Anterior cingulate cortex (tissue), 58 donors: ENCODE measurements around the gene FRMD4A.
A peak's percentile ranks its signal among the peaks of the same experiment; 100 is the strongest.

Experiments used
- DNase-seq, 58 donors: peaks; one replicate each; lab custom pipeline; 2025; lab: John Stamatoyannopoulos, UW

FRMD4A gene

DNA sequence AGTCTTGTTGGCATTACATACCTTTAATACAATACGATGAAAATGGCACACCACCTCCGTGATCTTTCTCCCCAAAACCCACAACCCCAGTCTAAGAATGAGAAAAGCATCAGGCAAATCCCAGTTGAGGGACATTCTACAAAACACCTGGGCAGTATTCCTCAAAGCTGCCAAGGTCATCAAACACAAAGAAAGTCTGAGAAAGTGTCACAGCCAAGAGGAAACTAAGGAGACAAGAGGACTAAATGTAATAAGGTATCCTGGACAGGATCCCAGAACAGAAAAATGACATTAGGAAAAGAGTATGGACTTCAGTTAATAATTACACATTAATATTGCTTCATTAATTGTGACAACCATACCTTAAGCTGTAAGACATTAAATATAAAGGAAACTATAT, 14.5 kb upstream of the FRMD4A start:
- no peak for DNase-seq

- DNase-seq: no peak
These were observed 9.5 kb upstream of the FRMD4A start for GRCh38 chr10:14340051-14340744.

- DNase-seq: no peak
These were observed 6.0 kb upstream of the FRMD4A start for GRCh38 chr10:14336736-14337135.

GRCh38 chr10:14334771-14335170, 4.0 kb upstream of the FRMD4A start:
- no peak for DNase-seq

DNA sequence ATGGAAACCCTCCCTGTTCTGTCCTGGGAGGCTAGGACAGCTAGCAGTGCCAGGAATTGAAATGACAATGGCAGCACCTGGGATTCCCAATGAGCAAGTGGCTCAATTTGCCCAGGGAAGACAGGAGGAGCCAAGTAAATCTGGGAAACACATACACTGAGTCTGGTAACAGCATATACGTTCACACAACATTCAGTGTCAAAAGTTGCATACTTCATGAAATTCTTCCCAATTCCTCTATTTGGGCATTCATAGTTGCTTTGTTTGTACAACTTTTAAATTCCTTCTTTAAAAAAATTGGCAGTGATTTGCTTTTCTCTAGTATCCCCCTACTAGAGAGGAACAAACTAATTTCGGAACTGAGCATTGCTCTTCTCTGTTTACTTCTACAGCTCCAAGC, 2.9 kb upstream of the FRMD4A start:
- no peak for DNase-seq

DNA sequence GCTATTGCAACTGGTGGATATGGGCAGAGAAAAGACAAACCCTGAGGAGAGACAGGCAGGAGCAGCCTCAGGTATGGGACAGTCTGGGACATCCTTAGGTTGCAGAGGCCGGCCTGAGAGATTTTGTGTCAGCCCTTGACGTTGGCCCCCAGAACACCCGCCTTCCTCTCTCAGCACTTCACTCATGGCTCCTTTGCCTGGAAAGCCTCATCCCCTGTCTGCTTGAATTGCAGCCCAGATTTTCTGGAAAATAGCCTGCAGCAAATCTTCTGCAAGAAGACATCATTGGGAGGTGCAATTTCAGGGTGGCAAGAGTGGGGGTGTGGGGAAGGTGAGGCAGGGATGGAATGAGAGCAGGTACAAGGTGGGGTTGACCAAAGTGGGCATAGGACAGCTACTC, 2.2 kb upstream of the FRMD4A start:
- DNase-seq: no peak

GRCh38 chr10:14329746-14330173, 964 bp downstream of the FRMD4A start:
- peak in 25 of 58 donors; percentile 3 to 63 (median 26) for DNase-seq

GRCh38 chr10:14328881-14329672, 1.6 kb downstream of the FRMD4A start:
- no peak for DNase-seq

GRCh38 chr10:14327527-14327926, 3.2 kb downstream of the FRMD4A start:
- peak in 6 of 58 donors; percentile 13 to 34 (median 28) for DNase-seq

DNA sequence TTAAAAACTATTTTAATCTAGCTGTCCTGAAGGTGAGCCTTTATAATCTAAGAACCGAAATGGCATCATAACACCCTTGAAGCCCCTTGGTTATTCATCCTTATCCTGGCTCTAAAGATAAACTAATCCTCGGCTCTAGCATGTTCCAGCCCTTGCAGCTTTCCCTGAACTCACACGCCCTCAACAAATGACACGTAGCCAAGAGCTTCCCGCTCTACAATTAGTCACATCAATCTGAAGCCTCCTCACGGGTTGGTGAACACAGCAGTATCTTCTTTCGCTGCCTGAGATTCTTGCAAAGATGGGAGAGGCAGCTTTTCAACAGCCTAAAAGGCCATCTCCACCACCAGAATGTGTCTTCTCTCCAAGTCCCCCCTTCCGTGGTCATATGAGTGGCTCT, 4.1 kb downstream of the FRMD4A start:
- DNase-seq: peak in 2 of 58 donors; percentile 8 to 13

DNA sequence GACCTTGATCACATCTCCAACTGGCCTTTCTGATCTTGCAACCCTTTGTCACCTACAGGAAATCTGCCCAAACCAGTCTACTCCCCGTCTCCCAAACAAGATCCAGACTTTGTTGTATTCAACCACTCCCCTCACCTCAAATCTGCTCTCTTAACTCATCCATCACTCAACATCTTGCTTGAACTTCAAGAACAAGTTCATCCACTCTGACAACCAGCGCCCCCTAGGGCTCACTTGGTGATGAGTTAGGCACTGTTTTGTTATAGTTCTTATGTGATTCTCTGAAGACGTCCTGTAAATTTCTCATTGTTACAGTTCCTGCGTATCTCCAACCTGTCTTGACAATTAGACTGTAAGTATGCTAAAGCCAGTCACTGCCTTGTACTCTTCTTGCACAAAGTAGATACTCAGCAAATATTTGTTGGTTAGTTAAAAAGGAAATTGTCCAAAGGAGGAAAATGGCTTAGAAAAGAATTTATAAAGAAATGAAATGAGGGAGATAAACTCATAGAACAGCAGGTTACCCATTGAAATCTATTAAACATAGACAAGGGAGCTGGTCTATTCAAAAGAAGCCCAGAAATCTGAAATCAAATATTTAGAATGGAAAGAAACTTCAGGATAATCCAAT, 5.3 kb downstream of the FRMD4A start:
- DNase-seq: peak in 5 of 58 donors; percentile 8 to 48 (median 10)

DNA sequence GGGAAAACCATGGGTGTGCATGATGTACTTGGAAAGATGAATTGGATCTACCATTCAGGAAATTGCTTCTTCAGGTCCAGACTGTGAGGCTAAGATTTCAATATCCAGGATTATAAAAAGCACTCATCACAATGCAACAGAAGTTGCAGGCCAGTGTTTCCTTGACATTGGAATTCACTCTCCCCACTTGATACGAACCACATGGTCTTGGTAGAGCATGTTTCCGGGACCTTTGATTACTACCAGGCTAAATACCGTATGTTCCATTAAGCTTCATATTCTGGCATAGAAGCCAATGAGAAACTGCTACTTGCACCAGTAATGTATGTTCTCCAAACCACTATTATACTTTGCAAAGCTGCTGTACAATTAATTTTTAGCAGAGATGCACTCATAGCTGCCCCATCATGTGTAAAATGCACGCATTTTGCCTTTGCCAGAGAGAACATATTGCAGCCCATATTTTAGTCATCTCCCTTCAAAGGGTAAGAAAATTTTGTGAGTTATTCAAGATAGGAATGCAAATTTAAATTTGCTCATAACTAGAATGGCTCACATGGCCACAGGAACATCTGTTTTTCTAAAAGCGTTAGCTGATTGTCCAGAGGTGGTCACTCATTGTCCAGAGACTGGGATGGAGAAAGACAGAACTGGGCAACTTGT, 8.1 kb downstream of the FRMD4A start:
- DNase-seq: no peak

- DNase-seq: no peak
These were observed 12.7 kb downstream of the FRMD4A start for GRCh38 chr10:14318007-14318406.

- no peak for DNase-seq
These were observed 18.7 kb downstream of the FRMD4A start for GRCh38 chr10:14312014-14312413.

GRCh38 chr10:14311206-14311957, 19.3 kb downstream of the FRMD4A start:
- no peak for DNase-seq

- no peak for DNase-seq
These were observed 21.1 kb downstream of the FRMD4A start for GRCh38 chr10:14309593-14309992.

GRCh38 chr10:14306190-14306589, 24.5 kb downstream of the FRMD4A start:
- DNase-seq: no peak

DNA sequence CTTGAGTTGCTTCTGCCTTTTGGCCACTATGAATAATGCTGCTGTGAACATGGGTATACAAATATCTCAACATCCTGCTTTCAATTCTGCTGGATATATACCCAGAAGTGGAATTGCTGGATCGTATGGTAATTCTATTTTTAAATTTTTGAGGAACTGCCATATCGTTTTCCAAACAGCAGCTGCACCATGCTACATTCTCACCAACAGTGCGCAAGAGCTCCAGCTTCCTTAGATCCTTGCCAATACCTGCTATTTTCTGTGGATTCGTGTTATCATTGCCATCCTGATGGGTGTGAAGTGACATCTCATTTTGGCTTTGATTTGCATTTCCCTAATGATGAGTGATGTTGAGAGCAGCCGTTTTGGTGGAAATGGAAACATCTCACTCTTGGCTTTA, 26.7 kb downstream of the FRMD4A start:
- peak in 8 of 58 donors; percentile 5 to 67 (median 16) for DNase-seq

DNA sequence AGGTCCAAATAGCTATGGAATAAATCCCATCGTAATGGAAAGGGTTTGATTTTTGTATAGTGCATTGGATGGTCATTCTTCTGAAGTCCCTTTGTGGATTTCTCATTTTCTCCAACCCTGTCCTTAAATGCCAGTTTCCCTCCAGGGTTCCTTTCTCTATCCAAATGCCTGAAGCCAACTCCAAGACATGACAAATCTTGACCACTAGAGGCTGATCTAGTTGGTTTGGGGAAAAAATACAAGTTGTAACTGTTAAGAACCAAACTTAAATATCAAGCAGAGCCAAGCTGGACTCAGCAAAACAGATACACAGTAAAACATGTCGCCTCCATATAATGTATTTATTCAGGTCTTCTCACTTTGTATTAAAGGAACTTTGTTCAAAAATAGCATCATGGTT, 28.7 kb downstream of the FRMD4A start:
- no peak for DNase-seq

DNA sequence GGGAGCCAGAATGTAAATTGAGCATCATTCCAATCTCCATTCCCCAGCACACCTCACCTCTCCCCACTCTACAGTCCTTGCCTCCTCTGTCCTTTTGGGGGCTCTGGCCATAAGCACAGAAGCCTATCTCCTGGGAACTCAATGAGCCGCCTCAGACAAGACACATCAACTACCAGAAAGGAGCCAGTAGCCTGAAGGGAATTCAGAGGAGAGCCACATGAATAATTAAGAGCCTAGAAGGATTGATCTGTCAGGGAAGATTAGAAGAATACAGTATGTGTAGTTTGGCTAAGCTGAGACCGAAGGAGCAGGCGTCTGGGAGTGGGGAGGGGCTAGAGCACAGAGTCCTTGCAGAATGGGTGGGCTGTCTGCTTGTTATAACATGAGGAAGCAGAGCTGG, 31.2 kb downstream of the FRMD4A start:
- DNase-seq: no peak
